Cardiac ventricle fibroblast (primary cell): ENCODE data around the gene FBLIM1. TPM values are rescaled to one million over a fixed set of nuclear protein-coding genes. Genes with fewer than 3 reads are reported as not detected.

ENCODE experiments used
- total RNA-seq: library from RNA; depleted of rRNA; stranded (reverse); fragments of >200 nt; gene quantifications from 2 replicates; pipeline ENCODE4 v1.2.3, GENCODE V29; 2015

The FBLIM1 gene, protein sequence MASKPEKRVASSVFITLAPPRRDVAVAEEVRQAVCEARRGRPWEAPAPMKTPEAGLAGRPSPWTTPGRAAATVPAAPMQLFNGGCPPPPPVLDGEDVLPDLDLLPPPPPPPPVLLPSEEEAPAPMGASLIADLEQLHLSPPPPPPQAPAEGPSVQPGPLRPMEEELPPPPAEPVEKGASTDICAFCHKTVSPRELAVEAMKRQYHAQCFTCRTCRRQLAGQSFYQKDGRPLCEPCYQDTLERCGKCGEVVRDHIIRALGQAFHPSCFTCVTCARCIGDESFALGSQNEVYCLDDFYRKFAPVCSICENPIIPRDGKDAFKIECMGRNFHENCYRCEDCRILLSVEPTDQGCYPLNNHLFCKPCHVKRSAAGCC
- 121 and 122 TPM in 2 replicates for total RNA-seq

GRCh38 chr1:15758343-15758931 is at the start of gene FBLIM1:
TSS of gene FBLIM1 (plus strand) at chr1:15758795. CDS start at chr1:15764984, 6,189 bp downstream.

DNA sequence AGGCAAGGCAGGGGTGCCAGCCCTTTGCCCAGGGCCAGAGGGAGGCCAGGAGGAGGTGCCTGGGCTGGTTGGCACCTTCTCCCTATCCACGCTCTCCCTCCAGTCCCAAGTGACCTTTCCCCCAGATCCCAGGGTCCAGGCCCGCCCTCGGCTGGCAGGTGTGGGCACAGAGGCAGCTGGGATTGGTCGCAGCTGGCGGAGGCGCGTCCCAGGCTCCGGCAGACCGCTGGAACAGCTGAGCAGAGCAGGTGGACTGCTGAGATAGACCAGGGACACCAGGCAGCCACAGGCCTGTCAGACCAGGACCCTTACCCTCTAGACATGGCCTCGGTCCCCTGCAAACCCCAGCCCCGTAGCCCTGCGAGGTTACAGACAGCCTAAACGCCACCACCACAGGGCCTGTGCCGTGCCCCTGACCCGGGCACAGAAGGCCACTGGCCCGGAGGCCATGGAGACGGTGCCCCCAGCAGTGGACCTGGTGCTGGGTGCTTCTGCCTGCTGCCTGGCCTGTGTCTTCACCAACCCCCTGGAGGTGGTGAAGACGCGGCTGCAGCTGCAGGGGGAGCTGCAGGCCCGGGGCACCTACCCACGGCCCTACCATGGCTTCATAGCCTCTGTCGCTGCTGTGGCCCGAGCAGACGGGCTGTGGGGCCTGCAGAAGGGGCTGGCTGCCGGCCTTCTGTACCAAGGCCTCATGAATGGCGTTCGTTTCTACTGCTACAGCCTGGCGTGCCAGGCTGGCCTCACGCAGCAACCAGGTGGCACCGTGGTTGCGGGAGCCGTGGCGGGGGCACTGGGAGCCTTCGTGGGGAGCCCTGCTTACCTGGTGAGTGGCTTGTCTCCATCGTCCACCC is 22.3 kb upstream of the FBLIM1 start, which contains the start of gene SLC25A34:
Gene SLC25A34, plus strand, starts transcription at position 221 of the 854 bp plus-strand sequence. Its CDS starts 228 bp downstream, at position 449.

GRCh38 chr1:15742339-15742801 is 16.2 kb upstream of the FBLIM1 start, which contains the start of gene TMEM82:
TSS of gene TMEM82 (plus strand) at chr1:15742499. CDS start at chr1:15742560, 61 bp downstream.

GRCh38 chr1:15807549-15807948 is 49.0 kb downstream of the FBLIM1 start, which contains the start of gene UQCRHL:
TSS of gene UQCRHL (minus strand) at chr1:15807649. CDS start at chr1:15807649, 0 bp downstream.

Other genes with a start within 250 kb of the FBLIM1 start
- 3.5 and 4.5 TPM in 2 replicates for gene CASP9, start 234.6 kb upstream of the FBLIM1 start, total RNA-seq
- gene DNAJC16, start 231.9 kb upstream of the FBLIM1 start, total RNA-seq = 9.8 and 14.2 TPM in 2 replicates
- gene AGMAT, start 173.7 kb upstream of the FBLIM1 start, total RNA-seq = 0.31 and 0.39 TPM in 2 replicates
- 13.5 and 13.8 TPM in 2 replicates for gene DDI2, start 141.3 kb upstream of the FBLIM1 start, total RNA-seq
- gene PLEKHM2, start 74.5 kb upstream of the FBLIM1 start, total RNA-seq = 58.3 and 70.7 TPM in 2 replicates
- gene SLC25A34, start 22.5 kb upstream of the FBLIM1 start, total RNA-seq = 0.06 and 0.10 TPM in 2 replicates
- gene TMEM82, start 16.3 kb upstream of the FBLIM1 start, total RNA-seq = not detected in 2 replicates
- 1.3 TPM in 2 replicates for gene UQCRHL, start 48.9 kb downstream of the FBLIM1 start, total RNA-seq
- gene SPEN, start 88.9 kb downstream of the FBLIM1 start, total RNA-seq = 16.3 and 18.8 TPM in 2 replicates
- 9.2 and 10.0 TPM in 2 replicates for gene ZBTB17, start 217.3 kb downstream of the FBLIM1 start, total RNA-seq
- gene SRARP, start 245.4 kb downstream of the FBLIM1 start, total RNA-seq = not detected in 2 replicates